DMS79 (cell line): ENCODE data around the gene PRPSAP2.
"Not testable (repeated sequence)": the region's sequence is repeated elsewhere in the genome, so short reads cannot be mapped to it uniquely, and the experiment has no call there.

Experiments used
- DNase-seq: peaks from one replicate; lab custom pipeline; 2025; lab: John Stamatoyannopoulos, UW

Gene PRPSAP2

GRCh38 chr17:18889658-18890057 is 31.7 kb downstream of the PRPSAP2 start:
- DNase-seq, result no peak

GRCh38 chr17:18891541-18891940 is 33.6 kb downstream of the PRPSAP2 start:
- no peak for DNase-seq

- no peak for DNase-seq
Observed at GRCh38 chr17:18896146-18896545, 38.2 kb downstream of the PRPSAP2 start.

- no peak for DNase-seq
Observed at GRCh38 chr17:18896947-18897346, 39.0 kb downstream of the PRPSAP2 start.

GRCh38 chr17:18904482-18904881 is 46.6 kb downstream of the PRPSAP2 start:
- DNase-seq, result no peak

GRCh38 chr17:18905226-18905625 is 47.3 kb downstream of the PRPSAP2 start:
- DNase-seq, result no peak

- no peak for DNase-seq
Observed at GRCh38 chr17:18910326-18910725, 52.4 kb downstream of the PRPSAP2 start.

- no peak for DNase-seq
Observed at GRCh38 chr17:18910881-18911280, 53.0 kb downstream of the PRPSAP2 start.

- no peak for DNase-seq
Observed at GRCh38 chr17:18916816-18917500, 59.0 kb downstream of the PRPSAP2 start.

GRCh38 chr17:18917506-18918032 is 59.6 kb downstream of the PRPSAP2 start:
- no peak for DNase-seq

- no peak for DNase-seq
Observed at GRCh38 chr17:18919963-18920362, 62.0 kb downstream of the PRPSAP2 start.

- DNase-seq, result no peak
Observed at GRCh38 chr17:18920911-18921441, 63.0 kb downstream of the PRPSAP2 start.

GRCh38 chr17:18921485-18921884 is 63.6 kb downstream of the PRPSAP2 start:
- DNase-seq, result no peak

GRCh38 chr17:18921912-18922451 is 64.1 kb downstream of the PRPSAP2 start:
- DNase-seq, result no peak

- not testable (repeated sequence) for DNase-seq
Observed at GRCh38 chr17:18922596-18922995, 64.7 kb downstream of the PRPSAP2 start.

GRCh38 chr17:18925187-18925586 is 67.3 kb downstream of the PRPSAP2 start:
- DNase-seq, result no peak

- no peak for DNase-seq
Observed at GRCh38 chr17:18928628-18929125, 70.7 kb downstream of the PRPSAP2 start.

- DNase-seq, result no peak
Observed at GRCh38 chr17:18932360-18933055, 74.6 kb downstream of the PRPSAP2 start.

- no peak for DNase-seq
Observed at GRCh38 chr17:18933102-18934058, 75.4 kb downstream of the PRPSAP2 start.

GRCh38 chr17:18937981-18938691 is 80.2 kb downstream of the PRPSAP2 start:
- no peak for DNase-seq

- DNase-seq, result no peak
Observed at GRCh38 chr17:18938692-18939023, 80.7 kb downstream of the PRPSAP2 start.
